ENCODE measurements around the gene SIM1.

Gene SIM1

DNA sequence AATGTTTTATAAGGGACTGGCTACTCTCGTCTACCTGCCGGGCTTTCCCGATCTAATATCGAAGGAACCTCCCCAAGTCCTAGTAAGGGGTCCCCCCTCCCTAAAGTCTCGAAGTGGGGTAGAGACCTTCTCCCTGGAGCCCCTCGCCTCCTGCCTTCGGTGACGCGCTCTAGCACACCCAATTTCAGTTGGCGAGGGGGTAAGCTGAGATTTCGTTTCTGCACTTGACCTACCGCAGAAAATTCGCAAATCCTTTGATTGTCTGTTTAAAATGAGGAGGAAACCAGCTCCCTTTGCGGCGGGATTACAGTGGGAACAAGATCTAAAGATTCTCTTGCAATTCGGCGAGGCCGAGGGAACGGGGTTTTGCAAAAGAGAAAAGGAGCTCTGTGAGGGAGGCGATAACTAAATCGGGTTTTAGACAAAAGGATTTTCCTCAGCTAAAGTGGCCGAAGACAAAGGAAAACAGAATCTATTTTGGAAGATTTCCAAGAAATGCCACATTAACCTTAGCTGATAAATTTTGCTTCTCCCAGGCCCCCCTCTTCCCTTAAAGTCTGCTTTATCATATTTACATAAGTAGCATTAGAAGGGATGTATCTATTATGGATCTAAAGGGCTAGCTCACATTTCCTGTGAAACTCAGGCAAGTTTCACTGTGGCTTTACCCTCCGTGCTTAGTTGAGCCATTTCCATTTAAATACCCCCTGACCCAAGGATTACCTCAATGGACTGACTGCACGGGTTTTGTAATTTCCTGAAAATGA is 8.4 kb downstream of the SIM1 start:
- TF ChIP-seq, protein P1, sequence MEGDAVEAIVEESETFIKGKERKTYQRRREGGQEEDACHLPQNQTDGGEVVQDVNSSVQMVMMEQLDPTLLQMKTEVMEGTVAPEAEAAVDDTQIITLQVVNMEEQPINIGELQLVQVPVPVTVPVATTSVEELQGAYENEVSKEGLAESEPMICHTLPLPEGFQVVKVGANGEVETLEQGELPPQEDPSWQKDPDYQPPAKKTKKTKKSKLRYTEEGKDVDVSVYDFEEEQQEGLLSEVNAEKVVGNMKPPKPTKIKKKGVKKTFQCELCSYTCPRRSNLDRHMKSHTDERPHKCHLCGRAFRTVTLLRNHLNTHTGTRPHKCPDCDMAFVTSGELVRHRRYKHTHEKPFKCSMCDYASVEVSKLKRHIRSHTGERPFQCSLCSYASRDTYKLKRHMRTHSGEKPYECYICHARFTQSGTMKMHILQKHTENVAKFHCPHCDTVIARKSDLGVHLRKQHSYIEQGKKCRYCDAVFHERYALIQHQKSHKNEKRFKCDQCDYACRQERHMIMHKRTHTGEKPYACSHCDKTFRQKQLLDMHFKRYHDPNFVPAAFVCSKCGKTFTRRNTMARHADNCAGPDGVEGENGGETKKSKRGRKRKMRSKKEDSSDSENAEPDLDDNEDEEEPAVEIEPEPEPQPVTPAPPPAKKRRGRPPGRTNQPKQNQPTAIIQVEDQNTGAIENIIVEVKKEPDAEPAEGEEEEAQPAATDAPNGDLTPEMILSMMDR (IDR thresholded peaks at IDR 0.05; ENCODE audit: low read depth, low read length): no peak
- DNase-seq (ENCODE audit: low read depth in 2 of 2): peak in 1 of 2 donors; percentile 44
- no peak overlapping the region for H3K4me3 ChIP-seq (replicated peaks in 1 of 2; ENCODE audit: low read depth in 2 of 2, low read length in 2 of 2)

DNA sequence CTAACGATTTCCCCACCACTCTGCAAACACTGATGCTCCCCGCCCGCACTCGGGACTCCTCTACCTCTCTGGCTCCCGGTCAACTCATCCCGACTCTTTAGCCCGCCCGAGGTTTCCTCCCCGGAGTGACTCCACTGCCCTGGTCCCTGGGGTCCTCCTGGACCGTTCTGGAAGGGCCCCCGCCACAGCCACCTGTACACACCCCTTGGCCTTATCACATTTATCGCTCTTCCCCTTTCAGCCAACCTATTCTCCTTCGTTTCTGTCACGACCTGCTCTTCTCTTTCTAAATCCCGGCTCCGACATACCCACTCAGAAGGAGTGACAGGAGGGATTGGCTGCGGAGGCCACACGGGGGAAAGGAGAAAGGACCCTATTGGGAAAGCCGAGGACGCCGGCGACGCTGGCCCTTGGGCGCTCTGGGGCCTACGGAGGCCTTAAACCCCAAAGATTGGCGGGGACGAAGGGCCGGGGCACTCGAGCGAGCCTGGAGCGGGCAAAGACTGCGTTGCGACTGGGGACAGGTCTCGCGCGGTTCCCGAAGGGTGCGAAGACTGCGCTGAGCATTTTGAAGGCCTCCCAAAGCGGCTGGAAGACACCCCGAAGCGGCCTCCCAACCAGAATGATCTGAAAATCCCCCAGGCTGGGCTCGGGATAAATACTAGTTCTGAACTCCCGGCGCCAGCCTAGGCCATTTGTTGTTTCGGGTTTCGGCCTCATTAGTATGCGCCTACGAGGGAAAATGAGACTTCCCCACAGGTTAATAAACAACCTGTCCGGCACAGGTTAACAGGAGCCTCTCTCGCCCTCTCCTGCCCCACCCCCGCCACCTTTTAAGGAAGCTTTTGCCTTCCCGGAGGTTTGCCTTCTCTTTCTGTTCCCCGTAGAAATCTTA is 9.2 kb downstream of the SIM1 start:
- TF ChIP-seq, protein P1 (IDR thresholded peaks at IDR 0.05; ENCODE audit: low read depth, low read length): no peak
- no peak overlapping the region for H3K4me3 ChIP-seq (replicated peaks in 1 of 2; ENCODE audit: low read depth in 2 of 2, low read length in 2 of 2)
- no peak for DNase-seq (ENCODE audit: low read depth in 2 of 2)

DNA sequence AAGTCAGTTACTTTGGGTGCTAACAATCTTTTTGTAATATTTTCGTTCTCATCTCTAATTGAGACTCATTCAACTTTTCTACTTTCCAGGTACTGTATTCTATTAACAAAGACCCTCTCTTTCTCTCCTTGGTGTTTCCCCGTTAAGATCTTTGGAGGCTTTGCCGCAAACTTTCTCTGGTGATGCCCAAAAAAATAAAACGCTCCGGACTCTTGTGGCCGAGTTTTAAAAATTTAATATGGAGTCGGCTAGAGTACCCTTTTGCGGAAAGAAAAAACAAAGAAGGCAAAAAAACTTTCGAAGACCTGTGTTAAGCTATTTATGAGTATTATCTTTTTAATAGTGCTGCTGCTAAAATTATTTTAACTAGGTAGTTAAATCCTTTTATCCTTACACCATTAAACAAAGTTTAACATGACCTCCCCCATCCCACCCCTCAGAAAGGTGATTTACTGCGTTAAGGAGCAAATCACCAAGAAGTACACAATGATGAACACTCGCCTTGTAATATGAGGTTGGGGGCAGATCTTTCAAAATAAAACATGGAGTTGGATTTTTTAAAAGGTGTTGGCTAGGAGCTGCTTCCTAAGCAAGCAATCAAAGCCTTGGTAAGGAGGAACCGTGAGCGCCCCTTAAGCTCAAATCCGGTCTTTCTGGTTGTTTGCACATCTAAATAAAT is 10.0 kb downstream of the SIM1 start:
- TF ChIP-seq, protein P1 (IDR thresholded peaks at IDR 0.05; ENCODE audit: low read depth, low read length): no peak
- no peak overlapping the region for H3K4me3 ChIP-seq (replicated peaks in 1 of 2; ENCODE audit: low read depth in 2 of 2, low read length in 2 of 2)
- peak in 1 of 2 donors; percentile 29 for DNase-seq (ENCODE audit: low read depth in 2 of 2)

DNA sequence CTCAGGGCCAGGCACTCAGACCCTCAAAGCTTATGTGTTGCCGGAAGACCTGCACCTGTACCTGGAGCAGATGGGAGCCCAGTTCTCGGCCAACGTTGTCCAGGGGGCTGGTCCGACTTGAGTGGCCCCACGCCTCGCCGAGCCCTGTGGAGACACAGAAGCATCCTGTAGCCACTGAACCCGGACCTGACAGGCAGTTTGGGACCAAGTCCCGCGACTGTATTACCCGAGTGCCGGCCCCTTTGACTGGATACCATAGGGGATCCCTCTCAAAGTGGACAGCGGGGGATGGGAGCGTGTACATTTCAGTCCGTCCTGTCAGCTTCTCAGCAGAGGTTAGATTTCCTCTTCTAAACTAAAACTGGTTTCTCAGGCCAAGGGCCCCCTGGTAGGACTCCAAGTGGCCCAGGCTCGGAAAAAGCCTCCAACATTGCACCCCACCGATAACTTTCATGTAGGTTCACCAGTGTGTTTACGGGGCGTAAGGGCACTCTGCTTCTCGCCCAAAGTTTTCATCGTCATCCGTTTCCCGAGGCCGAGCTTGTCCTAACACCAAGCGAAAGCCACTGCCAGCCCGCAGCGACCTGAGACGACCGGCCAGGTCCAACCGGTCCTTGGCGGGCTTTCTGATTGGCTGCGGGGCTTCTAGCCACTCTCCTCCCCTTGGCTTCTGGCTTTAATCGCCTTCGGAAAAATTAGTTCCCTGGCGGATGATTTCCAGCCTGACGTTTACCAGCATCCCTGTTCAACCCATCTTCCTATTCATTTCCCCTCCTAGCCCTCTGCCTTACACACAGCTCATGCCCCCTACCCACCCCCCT is 10.8 kb downstream of the SIM1 start:
- no peak overlapping the region for H3K4me3 ChIP-seq (replicated peaks in 1 of 2; ENCODE audit: low read depth in 2 of 2, low read length in 2 of 2)
- DNase-seq (ENCODE audit: low read depth in 2 of 2): no peak

DNA sequence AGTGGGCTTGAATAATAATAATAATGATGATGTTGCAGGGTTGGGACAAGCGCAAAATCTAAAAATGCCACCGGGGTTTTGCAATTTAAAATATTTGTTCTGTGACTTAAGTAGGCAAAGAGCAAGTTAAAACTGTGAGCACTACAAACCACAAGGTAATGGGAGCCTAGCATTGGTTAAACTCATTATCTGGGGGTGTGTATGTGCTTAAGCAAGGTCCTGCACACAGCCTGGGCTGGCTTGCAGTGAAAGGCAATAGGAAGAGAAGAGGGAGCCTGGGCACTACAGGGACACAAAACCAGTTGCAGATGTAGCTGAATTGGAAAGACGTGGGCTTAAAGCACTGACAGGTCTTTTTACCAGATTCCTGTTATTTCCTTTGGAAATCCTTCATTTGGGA is 11.7 kb downstream of the SIM1 start:
- H3K4me3 ChIP-seq (replicated peaks in 1 of 2; ENCODE audit: low read depth in 2 of 2, low read length in 2 of 2): no peak overlapping the region
- DNase-seq (ENCODE audit: low read depth in 2 of 2): no peak
- TF ChIP-seq, protein P1 (IDR thresholded peaks at IDR 0.05; ENCODE audit: low read depth, low read length): no peak

More for the DNA sequence above, 10.8 kb downstream of the SIM1 start:
- TF ChIP-seq, protein P1 (IDR thresholded peaks at IDR 0.05; ENCODE audit: low read depth, low read length): no peak

DNA sequence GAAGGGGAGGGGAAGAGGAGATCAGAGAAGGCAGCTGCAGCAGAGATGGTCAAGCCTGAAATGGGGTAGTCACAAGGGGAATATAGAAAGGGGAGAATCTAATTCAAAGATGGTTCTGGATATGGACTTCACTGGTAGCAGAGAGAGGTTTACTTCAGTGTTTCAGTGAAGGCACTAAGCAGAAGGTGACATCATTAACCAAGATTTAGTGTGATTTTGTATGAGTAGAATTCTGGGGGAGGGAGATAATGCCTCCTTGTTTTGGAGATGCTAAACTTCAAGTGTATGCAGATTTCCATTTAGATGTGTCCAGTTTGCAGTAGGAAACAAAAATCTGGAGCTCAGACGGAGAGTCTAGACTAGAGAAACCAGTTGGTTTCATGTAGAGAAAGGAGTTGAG is 13.1 kb downstream of the SIM1 start:
- TF ChIP-seq, protein P1 (IDR thresholded peaks at IDR 0.05; ENCODE audit: low read depth, low read length): no peak
- H3K4me3 ChIP-seq (replicated peaks in 1 of 2; ENCODE audit: low read depth in 2 of 2, low read length in 2 of 2): no peak overlapping the region
- DNase-seq (ENCODE audit: low read depth in 2 of 2): no peak

Data from cardiac fibroblast (primary cell).